HEK293 (cell line): ENCODE data around the gene NFIC.
A peak's percentile ranks its signal among the peaks of the same experiment; 100 is the strongest.

Experiments
- CTCF ChIA-PET: fragments of 350-600 bp; formaldehyde crosslinking; extraction: SDS; loops from one replicate; lab custom pipeline; 2021; ENCODE audit warnings: antibody characterized with exemption; lab: Yijun Ruan, JAX
- POLR2A ChIA-PET: fragments of 300-600 bp; formaldehyde crosslinking; extraction: SDS; loops from one replicate; lab custom pipeline; 2020; ENCODE audit warnings: antibody characterized with exemption, inconsistent platforms; lab: Yijun Ruan, JAX
- H3K27ac ChIP-seq: fragments of 200-500 bp; sonication (Bioruptor generic); 2 replicates; pipeline ENCODE4 v1.5.1; 2014; ENCODE audit warnings: low read depth, low read length, control low read depth, inconsistent platforms; ENCODE audit errors: extremely low read depth
- H3K36me3 ChIP-seq, 2 experiments: fragments of 200-500 bp in 1 of 2; sonication (Bioruptor generic) in 1 of 2; 1 replicate in 1 of 2; 2 replicates in 1 of 2; pipeline ENCODE4 v1.5.1; 2014 to 2017; ENCODE audit warnings: inconsistent platforms in 2 of 2, low read length in 2 of 2; ENCODE audit not compliant: control insufficient read depth in 2 of 2, insufficient read depth in 1 of 2
- H3K4me1 ChIP-seq: fragments of 200-500 bp; sonication (Bioruptor generic); 2 replicates; pipeline ENCODE4 v1.5.1; 2014; ENCODE audit warnings: mild to moderate bottlenecking, low read length, inconsistent platforms; ENCODE audit not compliant: control insufficient read depth, insufficient read depth
- H3K4me3 ChIP-seq: 2 replicates; pipeline ENCODE4 v1.5.1; 2011; ENCODE audit warnings: low read depth, mild to moderate bottlenecking, control low read depth, low read length, moderate library complexity
- H3K9me3 ChIP-seq: fragments of 200-500 bp; sonication (Bioruptor generic); 2 replicates; pipeline ENCODE4 v1.5.1; 2014; ENCODE audit warnings: low read depth, low read length, inconsistent platforms; ENCODE audit not compliant: control insufficient read depth, insufficient read depth
- EGR2 ChIP-seq: fragments of 450-650 bp; formaldehyde crosslinking; IDR thresholded peaks from 2 replicates; pipeline ENCODE4 v1.5.1; 2016; ENCODE audit warnings: low read depth, missing biosample characterization, missing genetic modification characterization
- GFI1B ChIP-seq: fragments of 450-650 bp; formaldehyde crosslinking; IDR thresholded peaks from 2 replicates; pipeline ENCODE4 v1.5.1; 2016; ENCODE audit warnings: missing biosample characterization, missing genetic modification characterization
- RBAK ChIP-seq: fragments of 450-650 bp; formaldehyde crosslinking; IDR thresholded peaks from 2 replicates; pipeline ENCODE4 v1.5.1; 2016; ENCODE audit warnings: missing biosample characterization, missing genetic modification characterization
- SP2 ChIP-seq: fragments of 450-650 bp; formaldehyde crosslinking; IDR thresholded peaks from 2 replicates; pipeline ENCODE4 v1.5.1; 2016; ENCODE audit warnings: missing biosample characterization, missing genetic modification characterization
- ZNF140 ChIP-seq: fragments of 450-650 bp; formaldehyde crosslinking; IDR thresholded peaks from 2 replicates; pipeline ENCODE4 v1.5.1; 2016; ENCODE audit warnings: missing biosample characterization, missing genetic modification characterization
- ZNF221 ChIP-seq: fragments of 450-650 bp; formaldehyde crosslinking; IDR thresholded peaks from 2 replicates; pipeline ENCODE4 v1.5.1; 2017; ENCODE audit warnings: missing biosample characterization, missing genetic modification characterization, borderline replicate concordance
- ZNF23 ChIP-seq: fragments of 450-650 bp; formaldehyde crosslinking; IDR thresholded peaks from 2 replicates; pipeline ENCODE4 v1.5.1; 2016; ENCODE audit warnings: missing biosample characterization, missing genetic modification characterization, borderline replicate concordance
- ZNF768 ChIP-seq: fragments of 450-650 bp; formaldehyde crosslinking; IDR thresholded peaks from 2 replicates; pipeline ENCODE4 v1.5.1; 2018; ENCODE audit warnings: missing biosample characterization, mild to moderate bottlenecking, missing genetic modification characterization
- ZSCAN23 ChIP-seq: fragments of 450-650 bp; formaldehyde crosslinking; IDR thresholded peaks from 2 replicates; pipeline ENCODE4 v1.5.1; 2016; ENCODE audit warnings: missing biosample characterization, missing genetic modification characterization
- TF ChIP-seq, protein P1 (sequence below): fragments of 450-650 bp; formaldehyde crosslinking; IDR thresholded peaks from 2 replicates; pipeline ENCODE4; 2016; ENCODE audit warnings: missing biosample characterization, missing genetic modification characterization
- TF ChIP-seq, protein P2 (sequence below): fragments of 450-650 bp; formaldehyde crosslinking; IDR thresholded peaks from 2 replicates; pipeline ENCODE4 v1.5.1; 2016; ENCODE audit warnings: missing biosample characterization, missing genetic modification characterization
- TF ChIP-seq, protein P3 (sequence below): fragments of 450-650 bp; formaldehyde crosslinking; IDR thresholded peaks from 2 replicates; pipeline ENCODE4 v1.5.1; 2016; ENCODE audit warnings: missing biosample characterization, missing genetic modification characterization
- TF ChIP-seq, protein P4 (sequence below): fragments of 450-650 bp; formaldehyde crosslinking; IDR thresholded peaks from 2 replicates; pipeline ENCODE4 v1.5.1; 2016; ENCODE audit warnings: missing biosample characterization, missing genetic modification characterization

Gene NFIC

DNA sequence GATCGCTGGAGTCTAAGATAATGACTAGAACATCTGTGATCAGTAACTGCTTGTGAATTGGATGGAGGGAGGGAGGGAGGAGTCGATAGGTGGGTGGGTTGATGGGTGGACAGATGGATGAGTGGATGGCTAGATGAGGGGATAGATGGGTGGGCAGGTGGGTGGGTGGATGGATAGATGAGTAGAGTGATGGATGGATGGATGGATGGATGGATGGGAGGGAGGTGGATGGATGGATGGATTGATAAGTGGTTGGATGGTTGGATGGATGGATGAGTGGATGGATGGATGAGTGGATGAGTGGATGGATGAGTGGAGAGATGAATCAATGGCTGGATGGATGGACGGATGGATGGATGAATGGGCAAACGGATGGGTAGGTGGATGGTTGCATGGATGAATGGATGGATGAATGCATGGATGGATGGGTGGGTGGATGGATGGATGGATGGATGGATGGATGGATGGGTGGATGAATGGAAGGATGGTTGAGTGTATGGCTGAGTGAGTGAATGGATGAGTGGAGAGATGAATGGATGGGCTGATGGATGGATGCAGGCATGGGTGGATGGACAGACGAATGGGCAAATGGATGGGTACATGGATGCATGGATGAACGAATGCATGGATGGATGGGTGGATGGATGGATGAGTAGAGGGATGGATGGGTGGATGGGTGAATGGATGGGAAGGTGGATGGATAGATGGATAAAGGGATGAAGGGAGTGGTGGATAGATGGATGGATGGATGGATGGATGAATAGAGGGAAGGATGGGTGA is 44.0 kb upstream of the NFIC start (continued):
- TF ChIP-seq, protein P1, sequence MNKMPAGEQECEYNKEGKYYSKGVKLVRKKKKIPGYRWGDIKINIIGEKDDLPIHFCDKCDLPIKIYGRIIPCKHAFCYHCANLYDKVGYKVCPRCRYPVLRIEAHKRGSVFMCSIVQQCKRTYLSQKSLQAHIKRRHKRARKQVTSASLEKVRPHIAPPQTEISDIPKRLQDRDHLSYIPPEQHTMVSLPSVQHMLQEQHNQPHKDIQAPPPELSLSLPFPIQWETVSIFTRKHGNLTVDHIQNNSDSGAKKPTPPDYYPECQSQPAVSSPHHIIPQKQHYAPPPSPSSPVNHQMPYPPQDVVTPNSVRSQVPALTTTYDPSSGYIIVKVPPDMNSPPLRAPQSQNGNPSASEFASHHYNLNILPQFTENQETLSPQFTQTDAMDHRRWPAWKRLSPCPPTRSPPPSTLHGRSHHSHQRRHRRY (tag by site-specific recombination) = no peak
- TF ChIP-seq, protein P2, sequence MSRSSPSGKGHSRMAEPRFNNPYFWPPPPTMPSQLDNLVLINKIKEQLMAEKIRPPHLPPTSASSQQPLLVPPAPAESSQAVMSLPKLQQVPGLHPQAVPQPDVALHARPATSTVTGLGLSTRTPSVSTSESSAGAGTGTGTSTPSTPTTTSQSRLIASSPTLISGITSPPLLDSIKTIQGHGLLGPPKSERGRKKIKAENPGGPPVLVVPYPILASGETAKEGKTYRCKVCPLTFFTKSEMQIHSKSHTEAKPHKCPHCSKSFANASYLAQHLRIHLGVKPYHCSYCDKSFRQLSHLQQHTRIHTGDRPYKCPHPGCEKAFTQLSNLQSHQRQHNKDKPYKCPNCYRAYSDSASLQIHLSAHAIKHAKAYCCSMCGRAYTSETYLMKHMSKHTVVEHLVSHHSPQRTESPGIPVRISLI (tag by site-specific recombination) = no peak
- TF ChIP-seq, protein P3, sequence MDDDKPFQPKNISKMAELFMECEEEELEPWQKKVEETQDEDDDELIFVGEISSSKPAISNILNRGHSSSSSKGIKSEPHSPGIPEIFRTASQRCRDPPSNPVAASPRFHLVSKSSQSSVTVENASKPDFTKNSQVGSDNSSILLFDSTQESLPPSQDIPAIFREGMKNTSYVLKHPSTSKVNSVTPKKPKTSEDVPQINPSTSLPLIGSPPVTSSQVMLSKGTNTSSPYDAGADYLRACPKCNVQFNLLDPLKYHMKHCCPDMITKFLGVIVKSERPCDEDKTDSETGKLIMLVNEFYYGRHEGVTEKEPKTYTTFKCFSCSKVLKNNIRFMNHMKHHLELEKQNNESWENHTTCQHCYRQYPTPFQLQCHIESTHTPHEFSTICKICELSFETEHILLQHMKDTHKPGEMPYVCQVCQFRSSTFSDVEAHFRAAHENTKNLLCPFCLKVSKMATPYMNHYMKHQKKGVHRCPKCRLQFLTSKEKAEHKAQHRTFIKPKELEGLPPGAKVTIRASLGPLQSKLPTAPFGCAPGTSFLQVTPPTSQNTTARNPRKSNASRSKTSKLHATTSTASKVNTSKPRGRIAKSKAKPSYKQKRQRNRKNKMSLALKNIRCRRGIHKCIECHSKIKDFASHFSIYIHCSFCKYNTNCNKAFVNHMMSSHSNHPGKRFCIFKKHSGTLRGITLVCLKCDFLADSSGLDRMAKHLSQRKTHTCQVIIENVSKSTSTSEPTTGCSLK (tag by site-specific recombination) = no peak

DNA sequence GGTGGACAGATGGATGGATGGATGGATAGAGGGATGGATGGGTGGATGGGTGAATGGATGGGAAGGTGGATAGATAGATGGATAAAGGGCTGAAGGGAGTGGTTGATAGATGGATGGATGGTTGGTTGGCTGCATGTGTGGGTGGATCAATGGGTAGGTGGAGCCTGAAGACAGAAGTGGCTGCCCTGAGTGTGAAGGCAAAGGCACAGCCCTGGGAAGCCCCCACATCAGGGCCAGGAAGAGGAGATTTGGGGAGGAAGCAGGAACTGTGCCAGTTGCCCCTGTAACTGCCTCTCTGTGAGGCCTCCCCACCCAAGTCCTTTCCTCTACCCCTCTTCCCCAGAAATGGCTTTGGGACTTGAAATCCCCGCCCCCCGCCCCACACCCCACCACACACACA is 43.4 kb upstream of the NFIC start:
- POLR2A ChIA-PET = interaction anchor here (0.6 kb wide), 1 partner anchor 78 kb away, joined by 4 read pairs; no protein-coding TSS in a partner anchor
- H3K4me1 ChIP-seq = no peaks in the 10 kb centered on the region
- no peak overlapping the region for H3K27ac ChIP-seq
- no peaks in the 10 kb centered on the region for H3K9me3 ChIP-seq
- TF ChIP-seq ZSCAN23 (tag by site-specific recombination) (no peak), EGR2 (peak; percentile 48; the same call in 1 of the 2 replicates), ZNF140 (tag by site-specific recombination) (no peak), SP2 (tag by site-specific recombination) (0 out of 2 replicates have a peak, but pooled peaks have one; percentile 3), RBAK (tag by site-specific recombination) (no peak)
- H3K4me3 ChIP-seq = no peak overlapping the region
- no peaks in the 10 kb centered on the region for H3K36me3 ChIP-seq
- CTCF ChIA-PET = interaction anchor here (1.0 to 1.7 kb wide), 7 partner anchors 18 to 164 kb away, joined by 3 to 8 read pairs (median 4); partner anchors contain the start of gene SMIM44

DNA sequence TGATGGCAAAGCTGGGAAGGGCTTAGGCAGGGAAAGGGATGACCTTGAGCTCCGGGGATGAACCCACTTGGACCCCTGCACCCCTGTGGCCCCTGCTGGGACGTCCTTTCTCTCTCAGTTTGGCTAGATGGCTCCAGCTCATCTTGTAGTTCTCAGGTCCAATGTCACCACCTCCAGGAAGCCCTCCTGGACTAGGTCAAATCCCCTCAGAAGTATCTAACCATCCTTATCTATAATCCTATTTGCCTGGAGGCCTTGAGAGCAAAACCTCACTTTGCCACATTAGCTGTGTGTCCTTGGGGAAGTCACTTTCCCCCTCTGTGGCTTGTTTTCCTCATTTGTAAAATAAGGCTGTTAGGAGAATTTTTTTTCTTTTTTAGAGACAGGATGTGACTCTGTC is 42.7 kb upstream of the NFIC start:
- CTCF ChIA-PET = interaction anchor here (0.7 to 1.7 kb wide), 10 partner anchors 19 to 179 kb away, joined by 3 to 8 read pairs (median 4); partner anchors contain the start of gene SMIM44
- POLR2A ChIA-PET = interaction anchor here (0.6 kb wide), 1 partner anchor 78 kb away, joined by 4 read pairs; no protein-coding TSS in a partner anchor
- no peak for TF ChIP-seq ZNF23 (tag by site-specific recombination)
- no peak for TF ChIP-seq GFI1B (tag by site-specific recombination)
- TF ChIP-seq, protein P4, sequence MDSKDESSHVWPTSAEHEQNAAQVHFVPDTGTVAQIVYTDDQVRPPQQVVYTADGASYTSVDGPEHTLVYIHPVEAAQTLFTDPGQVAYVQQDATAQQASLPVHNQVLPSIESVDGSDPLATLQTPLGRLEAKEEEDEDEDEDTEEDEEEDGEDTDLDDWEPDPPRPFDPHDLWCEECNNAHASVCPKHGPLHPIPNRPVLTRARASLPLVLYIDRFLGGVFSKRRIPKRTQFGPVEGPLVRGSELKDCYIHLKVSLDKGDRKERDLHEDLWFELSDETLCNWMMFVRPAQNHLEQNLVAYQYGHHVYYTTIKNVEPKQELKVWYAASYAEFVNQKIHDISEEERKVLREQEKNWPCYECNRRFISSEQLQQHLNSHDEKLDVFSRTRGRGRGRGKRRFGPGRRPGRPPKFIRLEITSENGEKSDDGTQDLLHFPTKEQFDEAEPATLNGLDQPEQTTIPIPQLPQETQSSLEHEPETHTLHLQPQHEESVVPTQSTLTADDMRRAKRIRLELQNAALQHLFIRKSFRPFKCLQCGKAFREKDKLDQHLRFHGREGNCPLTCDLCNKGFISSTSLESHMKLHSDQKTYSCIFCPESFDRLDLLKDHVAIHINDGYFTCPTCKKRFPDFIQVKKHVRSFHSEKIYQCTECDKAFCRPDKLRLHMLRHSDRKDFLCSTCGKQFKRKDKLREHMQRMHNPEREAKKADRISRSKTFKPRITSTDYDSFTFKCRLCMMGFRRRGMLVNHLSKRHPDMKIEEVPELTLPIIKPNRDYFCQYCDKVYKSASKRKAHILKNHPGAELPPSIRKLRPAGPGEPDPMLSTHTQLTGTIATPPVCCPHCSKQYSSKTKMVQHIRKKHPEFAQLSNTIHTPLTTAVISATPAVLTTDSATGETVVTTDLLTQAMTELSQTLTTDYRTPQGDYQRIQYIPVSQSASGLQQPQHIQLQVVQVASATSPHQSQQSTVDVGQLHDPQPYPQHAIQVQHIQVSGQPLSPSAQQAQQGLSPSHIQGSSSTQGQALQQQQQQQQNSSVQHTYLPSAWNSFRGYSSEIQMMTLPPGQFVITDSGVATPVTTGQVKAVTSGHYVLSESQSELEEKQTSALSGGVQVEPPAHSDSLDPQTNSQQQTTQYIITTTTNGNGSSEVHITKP (tag by site-specific recombination) = no peak
- TF ChIP-seq ZNF221 = no peak
- 0 out of 2 replicates have a peak, but pooled peaks have one; percentile 68 for TF ChIP-seq ZNF768 (tag by site-specific recombination)

More for the DNA sequence above, 42.7 kb upstream of the NFIC start:
- Histone ChIP-seq H3K36me3 (no peaks in the 10 kb centered on the region), H3K4me3 (no peak overlapping the region), H3K4me1 (no peaks in the 10 kb centered on the region), H3K27ac (no peak overlapping the region), H3K9me3 (no peaks in the 10 kb centered on the region)
